GM10847 (cell line): ENCODE measurements around the gene DCAF6.

ENCODE experiments used
- POLR2A ChIP-seq: IDR thresholded peaks from 2 replicates; pipeline ENCODE4 v1.6.1; 2011; ENCODE audit not compliant: insufficient read length; ENCODE audit errors: extremely low read depth

The DCAF6 gene

GRCh38 chr1:168081373-168082007 is 145.0 kb downstream of the DCAF6 start:
- no peak for TF ChIP-seq POLR2A

GRCh38 chr1:168082008-168082876 is 145.8 kb downstream of the DCAF6 start:
- TF ChIP-seq POLR2A, result no peak

- TF ChIP-seq POLR2A, result no peak
Observed at GRCh38 chr1:168083456-168084325, 147.2 kb downstream of the DCAF6 start.

- TF ChIP-seq POLR2A, result no peak
Observed at GRCh38 chr1:168084396-168085231, 148.1 kb downstream of the DCAF6 start.

GRCh38 chr1:168085401-168085872 is 149.0 kb downstream of the DCAF6 start:
- no peak for TF ChIP-seq POLR2A

- TF ChIP-seq POLR2A, result no peak
Observed at GRCh38 chr1:168086438-168086837, 150.0 kb downstream of the DCAF6 start.

GRCh38 chr1:168087696-168088095 is 151.2 kb downstream of the DCAF6 start:
- TF ChIP-seq POLR2A, result no peak

GRCh38 chr1:168088511-168089325 is 152.2 kb downstream of the DCAF6 start:
- no peak for TF ChIP-seq POLR2A

GRCh38 chr1:168089326-168089978 is 153.0 kb downstream of the DCAF6 start:
- TF ChIP-seq POLR2A, result no peak

- no peak for TF ChIP-seq POLR2A
Observed at GRCh38 chr1:168089979-168090337, 153.5 kb downstream of the DCAF6 start.

GRCh38 chr1:168090395-168090794 is 153.9 kb downstream of the DCAF6 start:
- TF ChIP-seq POLR2A, result no peak

GRCh38 chr1:168091063-168091462 is 154.6 kb downstream of the DCAF6 start:
- no peak for TF ChIP-seq POLR2A
